ENCODE measurements around the gene ADGRA1.

The ADGRA1 gene

DNA sequence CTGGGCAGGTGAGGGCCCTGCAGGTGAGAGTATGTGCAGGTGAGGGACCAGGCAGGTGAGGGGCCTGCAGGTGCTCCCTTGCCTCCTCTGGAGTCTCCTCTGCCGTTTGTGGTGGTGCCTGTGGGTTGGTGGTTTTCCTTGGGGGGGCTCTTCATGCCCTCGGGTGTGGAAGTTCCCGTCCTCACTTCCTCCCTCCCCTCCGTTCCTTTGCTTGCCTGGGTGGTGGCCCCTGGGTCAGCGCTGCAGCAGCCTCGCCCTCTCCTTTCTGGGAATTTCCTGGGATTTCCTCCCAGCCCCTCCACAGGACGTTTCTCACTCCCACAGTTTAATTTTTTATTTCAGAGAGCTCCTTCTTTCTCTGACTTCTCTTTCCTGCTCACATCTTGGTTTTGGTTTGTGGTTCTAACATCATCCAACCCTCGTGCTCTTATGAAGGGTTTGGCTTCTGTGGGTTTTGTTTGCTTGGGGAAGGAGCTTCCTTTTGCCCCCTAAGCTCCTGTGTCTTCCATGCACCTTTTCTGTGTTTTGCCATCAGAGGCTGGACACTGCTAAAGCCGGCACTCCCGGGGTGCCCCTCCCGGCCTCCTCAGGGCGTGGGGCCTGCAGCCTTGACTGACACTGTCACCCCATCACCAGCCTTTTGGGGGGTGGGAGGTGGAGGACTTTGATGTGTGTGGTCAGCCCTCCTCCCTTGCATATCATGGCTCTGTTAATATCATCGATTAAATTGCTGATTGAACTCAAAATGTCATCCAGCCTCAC is 29.2 kb upstream of the ADGRA1 start:
- no peak for DNase-seq

DNA sequence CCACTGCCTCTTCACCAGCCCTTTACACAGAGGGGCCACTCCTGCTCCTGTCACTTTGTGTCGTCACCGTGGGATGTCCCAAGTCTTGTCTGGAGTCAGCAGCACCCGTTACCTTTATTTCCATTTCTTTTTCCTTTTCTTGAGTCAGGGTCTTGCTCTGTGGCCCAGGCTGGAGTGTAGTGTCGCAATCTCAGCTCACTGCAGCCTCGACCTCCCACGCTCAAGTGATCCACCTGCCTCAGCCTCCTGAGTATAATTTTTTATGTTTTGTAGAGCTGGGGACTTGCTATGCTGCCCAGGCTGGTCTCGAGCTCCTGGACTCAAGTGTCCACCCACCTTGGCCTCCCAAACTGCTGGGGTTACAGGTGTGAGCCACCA is 28.6 kb upstream of the ADGRA1 start:
- no peak for DNase-seq

DNA sequence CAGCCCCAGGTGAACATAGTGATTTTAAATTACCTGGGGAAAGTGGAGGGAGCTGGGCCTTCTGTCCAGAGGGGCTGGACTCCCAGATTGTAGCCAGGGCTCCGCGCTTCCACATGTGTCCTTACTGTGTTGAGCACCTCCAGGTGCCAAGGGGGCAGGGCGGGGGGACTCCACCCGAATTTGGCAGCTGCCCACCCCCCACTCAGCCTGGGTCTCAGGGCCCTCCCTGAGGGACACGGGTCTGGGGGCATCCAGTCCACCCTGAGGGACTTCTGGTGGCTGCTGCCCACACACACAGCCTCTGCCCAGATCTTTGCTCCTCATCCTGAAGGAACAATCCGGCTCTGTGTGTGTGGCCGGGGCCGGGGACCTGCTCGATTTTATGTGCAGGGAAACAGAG is 28.2 kb upstream of the ADGRA1 start:
- DNase-seq = no peak

DNA sequence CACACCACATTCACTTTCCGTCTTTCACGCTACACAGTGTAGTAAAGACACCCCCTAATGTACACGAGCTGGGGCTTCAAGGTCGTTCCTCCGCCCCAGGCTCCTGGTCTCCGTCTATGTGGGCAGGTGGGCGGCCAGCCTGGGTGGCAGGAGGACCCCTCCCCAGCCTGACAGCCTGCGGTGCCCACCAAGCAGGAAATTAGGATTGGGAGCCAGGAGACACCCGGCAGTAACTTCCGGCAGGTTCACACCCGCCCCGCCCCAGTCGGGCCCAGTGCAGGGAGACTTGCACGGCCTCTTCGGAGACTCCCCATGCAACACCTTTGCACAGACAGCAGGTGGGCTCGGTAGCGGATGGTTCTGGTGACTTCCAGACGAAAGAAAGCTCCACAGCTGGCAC is 27.7 kb upstream of the ADGRA1 start:
- DNase-seq = no peak

DNA sequence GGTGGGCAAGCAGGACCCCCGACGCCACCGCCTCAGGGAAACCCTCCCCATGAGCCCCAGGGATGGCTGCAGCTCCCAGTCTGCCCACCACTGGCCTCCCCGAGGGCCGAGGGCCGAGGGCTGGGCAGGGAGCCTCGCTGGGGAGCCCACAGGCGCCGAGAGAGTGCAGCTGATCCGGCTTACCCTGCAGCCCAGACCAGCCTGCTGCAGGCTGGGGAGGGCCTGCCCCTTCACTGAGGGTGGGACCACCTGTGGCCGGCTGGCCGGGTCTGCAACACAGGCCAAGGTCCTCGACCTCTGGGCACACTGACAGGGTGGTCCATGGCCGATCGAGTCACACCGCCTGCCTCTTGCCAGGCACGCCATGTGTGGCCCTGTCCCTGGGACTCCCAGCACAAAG is 27.3 kb upstream of the ADGRA1 start:
- no peak for DNase-seq

DNA sequence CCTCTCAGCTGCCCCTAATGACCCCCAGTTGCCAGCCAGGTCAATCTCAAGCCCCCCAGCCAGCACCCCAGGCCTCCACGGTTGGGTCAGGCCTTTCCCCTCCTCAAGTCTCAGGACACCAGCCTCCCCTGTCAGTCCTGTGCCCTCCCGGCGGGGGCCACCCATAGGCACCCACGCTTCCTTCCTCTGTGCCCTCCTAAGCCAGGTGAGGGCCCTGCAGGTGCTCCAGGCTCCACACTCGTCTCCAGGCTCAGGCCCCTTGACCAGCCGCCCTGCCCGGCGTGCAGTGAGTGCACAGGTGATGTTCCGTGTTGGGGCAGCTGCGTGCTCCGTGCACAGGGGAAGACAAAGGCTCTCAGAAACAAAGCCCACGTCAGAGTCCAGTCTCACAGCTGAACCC is 26.8 kb upstream of the ADGRA1 start:
- no peak for DNase-seq

DNA sequence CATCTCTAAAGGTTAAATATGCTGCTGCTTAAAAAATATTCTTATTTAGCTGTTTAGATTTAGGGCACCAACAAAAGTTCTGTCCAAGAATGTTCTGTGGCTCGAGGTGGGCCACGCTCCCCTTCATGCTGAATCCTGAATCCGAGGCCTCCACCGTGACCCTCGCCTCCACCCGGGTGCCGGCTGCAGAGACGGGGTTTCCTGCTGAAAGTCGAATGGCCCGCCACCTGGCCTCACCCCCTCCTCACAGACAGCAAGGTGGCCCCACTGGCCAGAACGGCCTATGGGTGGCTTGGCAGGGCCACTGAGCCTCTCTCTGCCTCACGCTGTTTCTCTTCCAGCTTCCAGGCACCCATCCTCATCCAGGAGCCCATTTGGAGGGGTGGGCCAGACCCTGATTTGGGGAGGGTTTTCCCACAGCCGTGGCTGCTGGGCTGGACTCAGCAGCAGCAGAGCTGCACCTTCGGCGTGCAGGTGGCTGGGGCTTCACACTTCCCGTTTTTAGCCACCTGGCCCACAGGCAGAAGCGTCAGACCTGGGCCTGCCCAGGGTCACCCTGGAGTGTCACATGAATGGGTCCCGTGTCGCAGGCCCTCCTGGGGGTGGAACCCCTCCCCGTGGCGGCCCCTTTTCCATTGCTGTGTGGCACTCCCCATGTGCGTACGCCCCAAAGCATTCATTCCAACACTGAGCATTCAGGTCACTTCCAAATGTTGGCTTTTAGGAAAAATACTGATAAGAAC is 26.3 kb upstream of the ADGRA1 start:
- no peak for DNase-seq

DNA sequence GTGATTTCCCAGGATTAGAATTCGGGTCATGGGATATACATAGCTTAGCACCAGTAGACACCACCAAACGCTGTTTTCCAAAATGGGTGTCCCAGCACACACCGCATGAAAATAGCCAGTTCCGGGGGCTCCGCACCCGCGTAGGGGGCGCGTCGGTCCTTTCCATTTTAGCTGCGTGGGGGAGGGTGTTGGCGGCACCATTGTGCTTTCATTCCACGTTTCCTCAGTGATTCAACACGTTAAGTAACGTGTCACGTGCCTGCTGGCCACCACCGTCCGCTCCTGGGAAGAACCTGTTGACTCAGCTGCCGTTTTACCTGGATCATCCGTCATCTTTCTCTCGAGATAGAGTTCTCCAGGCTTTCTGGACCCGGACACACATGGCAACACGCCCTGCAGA is 25.6 kb upstream of the ADGRA1 start:
- DNase-seq = no peak

DNA sequence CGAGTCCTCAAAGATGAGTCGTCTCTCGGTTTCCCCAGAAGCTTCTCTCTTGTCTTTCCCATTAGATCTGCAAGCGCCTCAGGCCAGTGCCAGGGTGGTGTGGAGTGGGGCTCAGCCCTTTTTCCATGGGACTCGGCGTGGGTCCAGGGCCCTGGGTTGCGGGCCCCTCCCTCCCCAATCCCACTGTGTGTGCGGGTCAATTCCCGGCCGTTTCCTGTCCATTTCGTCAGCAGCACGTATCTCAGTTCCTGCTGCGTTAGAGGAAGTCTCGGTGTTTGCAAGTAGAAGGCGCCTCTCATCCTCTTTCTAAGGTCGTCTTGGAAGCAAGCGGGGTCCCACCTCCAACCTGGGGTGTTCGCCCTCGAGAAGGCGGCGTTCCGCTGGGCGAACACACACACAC is 25.1 kb upstream of the ADGRA1 start:
- DNase-seq = no peak

DNA sequence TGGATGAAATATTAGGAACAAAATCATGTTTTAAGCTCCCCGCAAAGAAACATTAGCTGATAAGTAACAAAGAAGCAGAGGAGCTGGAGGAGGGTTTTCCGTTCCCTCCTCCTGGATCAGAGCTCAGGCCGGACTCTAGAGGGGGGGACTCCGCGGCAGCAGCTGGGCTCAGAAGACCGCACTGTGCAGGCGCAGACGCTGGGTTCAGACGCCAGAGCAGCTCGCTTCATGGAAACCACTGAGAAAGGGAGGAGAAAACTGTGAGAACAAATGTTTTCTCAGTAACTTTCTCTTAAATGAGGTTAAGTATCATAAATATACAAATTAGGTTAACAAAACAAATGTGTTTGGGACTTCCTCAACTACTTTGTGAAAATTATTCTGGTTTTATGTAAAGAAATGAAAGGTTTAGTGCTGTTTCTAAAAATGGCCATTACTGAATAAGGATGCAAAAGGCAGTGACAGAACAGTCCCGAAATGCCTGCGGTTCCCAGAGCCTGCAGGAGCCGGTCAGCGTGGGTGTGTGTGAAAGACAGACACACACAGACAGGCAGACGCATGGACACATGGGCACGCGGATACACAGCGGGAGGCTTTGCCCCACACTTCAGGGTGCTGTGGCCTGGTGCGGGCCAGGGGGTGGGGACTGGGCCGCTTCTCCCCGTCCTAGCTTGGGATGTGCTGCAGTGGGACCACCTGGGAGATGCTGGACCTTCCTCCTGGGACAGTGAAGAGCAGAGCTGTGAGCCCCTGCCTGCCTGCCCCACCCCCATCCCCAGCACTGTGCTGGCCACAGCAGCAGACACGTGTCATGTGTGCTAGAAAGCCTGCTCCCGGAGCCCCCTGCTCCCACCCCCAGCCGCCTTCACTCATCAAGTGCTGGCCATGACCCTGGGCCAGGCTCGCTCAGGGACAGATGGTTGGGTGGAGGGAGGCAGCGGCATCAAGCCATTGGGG is 20.3 kb upstream of the ADGRA1 start:
- DNase-seq = no peak

DNA sequence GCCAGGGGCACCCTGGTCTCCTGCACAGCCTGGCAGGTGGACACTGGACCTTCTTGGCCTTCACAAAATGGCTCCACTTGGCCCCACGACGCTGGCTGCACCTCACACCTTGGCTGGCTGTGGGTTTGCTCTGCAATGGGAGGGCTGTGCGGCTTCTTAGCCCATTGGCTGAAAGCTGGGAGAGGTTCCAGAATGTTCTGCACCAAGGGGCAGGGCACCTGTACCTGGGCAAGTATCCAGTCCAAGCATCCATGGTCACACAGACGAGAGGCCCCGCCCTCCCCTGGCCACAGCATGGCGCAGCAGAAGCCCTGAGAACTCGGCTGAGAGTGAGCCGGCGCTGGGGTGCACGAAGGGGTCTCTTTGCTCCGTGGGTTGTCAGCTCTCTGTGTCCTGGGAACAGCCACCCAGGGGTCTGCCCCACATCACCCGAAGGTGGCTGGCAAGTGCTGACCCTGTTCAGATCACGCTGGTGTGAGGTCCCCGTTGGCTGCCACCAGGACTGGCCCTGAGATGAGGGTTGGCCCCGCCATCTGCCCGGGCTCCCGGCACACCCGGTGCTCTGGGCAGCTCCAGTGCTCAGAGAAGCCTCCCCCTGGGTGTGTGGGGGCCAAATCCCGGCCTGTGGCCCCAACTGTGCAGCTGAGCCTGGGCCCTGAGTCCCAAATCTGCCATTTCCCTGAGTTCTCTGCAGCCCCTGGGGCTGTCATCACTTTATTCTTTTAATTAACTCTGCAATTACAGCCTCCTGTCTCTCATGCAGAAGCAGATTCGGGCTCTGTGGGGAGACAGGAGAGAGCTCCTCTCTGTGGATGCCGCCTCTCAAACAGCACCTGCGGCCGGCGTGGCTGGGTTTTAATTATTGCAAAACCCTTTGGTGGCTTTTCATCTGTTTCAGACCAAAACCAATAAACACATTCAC is 19.4 kb upstream of the ADGRA1 start:
- DNase-seq = no peak

DNA sequence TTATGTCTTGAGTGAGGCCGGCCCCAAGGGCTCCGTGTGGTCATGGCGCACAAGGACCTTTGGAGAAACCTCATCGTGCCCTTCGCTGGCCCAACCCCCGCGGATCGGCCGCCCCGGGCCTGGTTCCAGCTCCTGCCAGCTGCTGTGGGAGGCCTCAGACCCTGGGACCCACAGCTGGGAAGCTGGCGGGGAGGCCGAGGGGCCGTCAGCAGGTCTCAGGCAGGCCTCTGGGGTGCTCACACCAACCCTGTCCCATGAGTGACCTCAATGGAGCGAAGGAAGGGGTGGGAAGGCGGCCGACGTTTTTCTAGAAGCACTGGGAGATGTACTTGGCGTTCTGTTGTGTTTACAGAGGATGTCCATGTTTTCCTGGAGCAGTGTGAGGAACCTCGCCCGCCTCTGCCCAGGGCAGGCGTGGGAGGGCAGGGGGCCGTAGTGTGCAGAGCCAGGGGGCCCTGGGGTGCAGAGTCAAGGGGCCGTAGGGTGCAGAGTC is 18.6 kb upstream of the ADGRA1 start:
- DNase-seq = no peak

DNA sequence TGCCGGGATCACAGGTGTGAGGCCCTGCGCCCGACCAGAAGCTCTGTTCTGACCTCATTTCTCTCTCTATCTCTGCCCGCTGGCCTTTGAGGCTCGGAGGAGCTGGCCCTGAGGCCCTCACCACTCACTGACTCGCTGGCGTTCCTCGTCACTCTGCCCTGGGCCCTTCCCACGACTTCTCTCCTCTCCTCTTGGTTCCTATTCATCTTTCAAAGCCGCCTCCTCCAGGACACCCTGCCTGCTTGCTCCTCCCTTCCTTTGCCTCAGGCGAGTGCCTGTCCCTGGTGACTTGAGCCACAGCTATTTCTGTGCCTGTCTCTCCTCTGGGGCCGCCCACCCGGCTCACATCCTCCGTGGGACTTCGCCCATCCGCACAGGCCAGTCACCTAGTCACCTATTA is 17.3 kb upstream of the ADGRA1 start:
- no peak for DNase-seq

DNA sequence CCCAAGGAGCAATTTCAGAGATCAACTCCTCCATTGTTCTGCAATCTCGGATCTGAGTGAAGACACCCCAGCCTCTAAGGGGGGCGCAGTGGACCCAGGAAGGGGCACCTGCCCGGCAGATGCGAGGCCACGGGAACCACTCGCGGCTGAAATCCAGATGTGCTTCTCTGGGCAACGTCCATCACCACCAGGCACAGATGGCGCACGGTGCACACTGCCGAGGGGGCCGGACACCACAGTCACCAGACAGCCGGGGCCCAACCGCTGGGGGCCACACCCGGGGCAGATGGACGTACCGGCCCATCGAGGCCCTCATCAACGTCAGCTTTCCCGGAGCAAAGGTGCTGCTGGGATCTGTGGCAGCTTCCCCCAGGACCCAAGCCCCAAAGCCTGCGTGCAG is 16.9 kb upstream of the ADGRA1 start:
- DNase-seq = no peak

DNA sequence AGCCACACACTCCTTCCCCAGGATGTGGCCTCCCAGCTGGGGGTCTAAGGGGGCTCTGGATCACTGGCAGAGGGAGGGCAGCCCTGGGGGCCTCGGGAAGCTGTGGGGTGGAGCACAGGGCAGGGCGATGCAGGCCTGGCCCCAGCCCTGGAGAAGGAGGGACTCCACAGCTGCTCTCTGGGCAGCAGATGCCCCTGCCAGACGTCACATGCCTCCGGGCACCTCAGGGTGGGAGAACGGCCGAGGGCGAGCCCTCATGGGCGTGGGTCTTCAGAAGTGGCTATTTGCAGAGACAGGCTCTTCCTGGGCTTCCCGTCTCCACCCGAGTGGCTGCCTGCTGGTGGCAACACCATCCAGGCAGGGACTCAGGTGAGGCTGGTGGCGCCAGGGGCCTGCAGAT is 16.0 kb upstream of the ADGRA1 start:
- DNase-seq = no peak

DNA sequence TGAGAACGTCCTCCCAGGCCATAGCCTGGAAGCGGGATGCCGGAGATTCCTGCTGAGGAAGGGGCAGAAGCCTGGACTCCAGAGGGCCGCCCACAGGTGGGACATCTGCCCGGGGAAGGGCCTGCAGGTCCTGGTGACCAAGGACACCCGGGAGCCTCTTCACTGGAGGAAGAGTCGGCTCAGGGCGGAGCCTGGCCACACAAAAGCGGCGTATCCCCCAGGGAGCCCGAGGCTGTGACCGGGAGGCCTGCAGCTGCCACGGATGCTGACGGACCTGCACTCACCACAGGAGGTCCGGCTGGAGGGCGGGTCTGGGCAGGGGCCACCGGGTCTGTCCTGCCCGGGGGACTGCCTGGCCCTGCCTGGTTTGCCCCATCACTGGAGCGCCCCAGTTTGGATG is 15.5 kb upstream of the ADGRA1 start:
- no peak for DNase-seq

DNA sequence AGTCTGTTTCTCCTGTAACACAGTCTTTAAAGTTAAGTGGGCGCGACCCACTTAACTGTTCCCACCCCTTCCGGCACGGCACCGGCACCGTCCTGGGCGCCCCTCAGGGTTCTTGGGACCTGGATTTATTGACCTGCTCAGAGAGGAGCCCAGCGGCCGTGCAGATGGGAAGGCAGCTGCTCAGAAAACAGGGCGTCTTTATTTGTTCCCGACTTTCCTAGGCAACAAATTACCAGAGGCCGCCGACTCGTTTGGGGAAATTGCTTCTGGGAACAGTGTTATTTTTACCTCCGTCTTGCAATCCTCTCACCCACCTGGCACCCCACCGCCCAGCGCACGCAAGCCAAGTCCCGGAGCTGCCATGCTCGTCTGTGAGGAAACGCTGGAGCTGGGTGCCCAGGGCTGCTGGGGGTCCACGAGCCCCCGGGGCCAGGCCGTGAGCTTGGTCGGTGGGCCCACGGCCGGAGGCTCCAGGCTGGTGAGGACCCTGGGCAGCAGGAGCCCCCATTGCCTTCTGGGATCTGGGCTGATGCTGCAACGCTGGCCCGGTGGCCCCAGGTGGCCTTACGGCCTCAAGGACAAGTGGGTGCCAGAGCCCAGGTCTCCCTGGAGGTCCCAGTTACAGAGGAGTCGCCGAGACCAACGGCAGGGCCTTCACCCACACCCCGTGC is 14.9 kb upstream of the ADGRA1 start:
- no peak for DNase-seq

DNA sequence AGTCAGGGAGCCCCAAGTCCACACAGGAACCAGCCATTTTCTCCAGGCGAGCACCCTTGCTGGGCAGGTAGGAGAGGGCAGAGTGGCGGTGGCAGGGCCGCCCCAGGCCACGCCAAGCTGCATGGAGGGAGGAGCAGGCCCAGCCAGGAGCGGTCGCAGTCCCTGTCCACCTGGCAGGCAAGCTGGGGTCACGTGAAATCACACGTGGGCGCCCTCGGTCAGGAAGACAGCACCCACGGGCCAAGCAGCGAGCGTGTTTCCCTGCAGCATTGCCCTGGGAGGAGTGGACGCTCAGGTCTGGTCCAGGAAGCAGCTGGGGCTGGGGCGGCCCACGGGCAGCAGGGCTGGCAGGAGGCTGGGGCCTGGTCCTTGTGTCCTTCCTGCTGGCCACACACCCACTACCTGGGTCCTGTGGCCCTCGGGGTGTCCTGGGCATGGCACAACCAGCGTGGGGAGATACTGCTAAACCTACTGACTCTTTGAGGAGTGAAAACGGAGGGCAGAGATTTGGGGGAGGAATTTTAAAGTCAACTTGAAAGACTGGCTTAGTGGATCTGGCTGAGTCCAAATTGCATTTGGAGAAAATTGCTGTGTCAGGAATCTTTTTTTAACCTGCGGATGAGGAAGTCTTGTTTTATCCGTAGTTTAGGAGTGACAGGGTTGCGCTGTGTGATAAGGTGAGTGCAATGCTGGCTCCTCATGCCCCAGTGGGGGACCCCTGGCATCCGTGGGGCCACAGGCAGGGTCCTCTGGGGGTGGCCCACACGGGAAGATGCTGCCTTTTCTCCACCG is 12.2 kb upstream of the ADGRA1 start:
- DNase-seq = no peak

DNA sequence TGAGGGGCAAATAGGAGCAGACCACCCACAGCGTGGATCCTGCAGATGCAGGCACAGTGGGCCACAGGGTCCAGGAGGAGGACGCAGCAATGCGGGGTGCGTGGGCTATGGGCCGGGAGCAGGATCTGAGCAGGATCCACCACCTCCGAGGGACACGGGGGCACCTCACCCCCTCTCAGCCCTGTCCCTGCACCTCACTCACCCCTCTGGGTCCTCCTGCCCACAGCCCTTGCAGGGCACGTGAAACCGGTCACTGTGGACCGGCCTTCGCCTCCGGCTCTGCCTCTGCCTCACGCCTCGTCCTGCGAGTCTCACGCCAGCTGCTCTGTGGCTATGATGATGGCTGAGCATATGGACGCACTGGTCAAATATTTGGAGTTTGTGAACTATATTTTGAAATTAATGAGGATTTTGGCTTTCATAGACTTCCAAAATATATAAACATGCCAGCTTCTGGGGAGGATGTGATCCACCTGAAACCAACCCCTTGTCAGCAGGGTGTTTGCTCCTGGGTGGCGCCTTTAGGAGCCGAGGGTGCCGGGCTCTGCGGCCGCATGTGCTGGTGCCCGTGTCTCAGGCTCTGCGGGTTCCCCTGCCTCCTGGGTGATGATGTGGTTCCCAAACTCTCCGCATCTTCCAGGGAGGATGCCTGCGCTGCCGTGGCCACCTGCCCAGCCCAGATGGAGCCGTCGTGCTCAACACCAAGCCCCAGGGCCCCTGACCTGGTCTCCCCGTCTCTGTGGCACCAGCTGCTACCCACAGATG is 11.3 kb upstream of the ADGRA1 start:
- no peak for DNase-seq

Measured in NCI-H2227 treated with DMSO at 0.1 percent for 48 hours (cell line).